HFF-Myc (cell line): ENCODE results near the gene ARHGAP21.

Source experiments
- DNase-seq: peaks from one replicate; pipeline ENCODE4 v3.0.0-alpha.2; 2011; ENCODE audit warnings: low read depth; ENCODE audit errors: extremely low read depth
- H3K4me3 ChIP-seq: replicated peaks from 2 replicates; pipeline ENCODE4 v1.5.1; 2011; ENCODE audit warnings: low read depth, mild to moderate bottlenecking, control low read depth, low read length
- TF ChIP-seq, protein P1 (sequence below): IDR thresholded peaks from 2 replicates; pipeline ENCODE4 v1.5.1; 2012; ENCODE audit warnings: mild to moderate bottlenecking, low read depth, low read length, control low read depth; ENCODE audit errors: missing control alignments

The ARHGAP21 gene

GRCh38 chr10:24685958-24686540 is 37.6 kb downstream of the ARHGAP21 start:
- DNase-seq: peak; percentile 57
- TF ChIP-seq, protein P1, sequence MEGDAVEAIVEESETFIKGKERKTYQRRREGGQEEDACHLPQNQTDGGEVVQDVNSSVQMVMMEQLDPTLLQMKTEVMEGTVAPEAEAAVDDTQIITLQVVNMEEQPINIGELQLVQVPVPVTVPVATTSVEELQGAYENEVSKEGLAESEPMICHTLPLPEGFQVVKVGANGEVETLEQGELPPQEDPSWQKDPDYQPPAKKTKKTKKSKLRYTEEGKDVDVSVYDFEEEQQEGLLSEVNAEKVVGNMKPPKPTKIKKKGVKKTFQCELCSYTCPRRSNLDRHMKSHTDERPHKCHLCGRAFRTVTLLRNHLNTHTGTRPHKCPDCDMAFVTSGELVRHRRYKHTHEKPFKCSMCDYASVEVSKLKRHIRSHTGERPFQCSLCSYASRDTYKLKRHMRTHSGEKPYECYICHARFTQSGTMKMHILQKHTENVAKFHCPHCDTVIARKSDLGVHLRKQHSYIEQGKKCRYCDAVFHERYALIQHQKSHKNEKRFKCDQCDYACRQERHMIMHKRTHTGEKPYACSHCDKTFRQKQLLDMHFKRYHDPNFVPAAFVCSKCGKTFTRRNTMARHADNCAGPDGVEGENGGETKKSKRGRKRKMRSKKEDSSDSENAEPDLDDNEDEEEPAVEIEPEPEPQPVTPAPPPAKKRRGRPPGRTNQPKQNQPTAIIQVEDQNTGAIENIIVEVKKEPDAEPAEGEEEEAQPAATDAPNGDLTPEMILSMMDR: no peak
- no peak overlapping the region for H3K4me3 ChIP-seq

DNA sequence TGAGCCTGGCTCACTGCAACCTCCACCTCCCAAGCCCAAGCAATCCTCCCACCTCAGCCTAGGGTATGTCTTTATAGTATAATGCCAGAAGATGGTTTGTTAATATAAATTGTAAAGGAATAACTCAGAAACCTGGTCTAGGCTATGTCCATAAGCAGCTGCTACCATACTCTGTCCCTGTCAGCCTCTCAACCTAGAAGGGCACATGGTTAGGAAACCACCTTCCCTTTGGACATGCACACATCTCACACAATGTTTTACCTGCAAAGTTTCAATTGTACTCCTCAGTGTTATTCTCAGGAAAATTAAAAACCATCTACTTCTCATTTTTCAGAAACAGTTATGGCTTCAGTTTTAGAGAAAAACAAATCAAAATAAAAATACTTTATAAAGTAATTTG is 40.1 kb downstream of the ARHGAP21 start:
- no peak overlapping the region for H3K4me3 ChIP-seq
- no peak for DNase-seq
- TF ChIP-seq, protein P1: no peak

- H3K4me3 ChIP-seq: no peak overlapping the region
- TF ChIP-seq, protein P1: no peak
- DNase-seq: no peak
These were observed 42.1 kb downstream of the ARHGAP21 start for GRCh38 chr10:24681572-24682088.

DNA sequence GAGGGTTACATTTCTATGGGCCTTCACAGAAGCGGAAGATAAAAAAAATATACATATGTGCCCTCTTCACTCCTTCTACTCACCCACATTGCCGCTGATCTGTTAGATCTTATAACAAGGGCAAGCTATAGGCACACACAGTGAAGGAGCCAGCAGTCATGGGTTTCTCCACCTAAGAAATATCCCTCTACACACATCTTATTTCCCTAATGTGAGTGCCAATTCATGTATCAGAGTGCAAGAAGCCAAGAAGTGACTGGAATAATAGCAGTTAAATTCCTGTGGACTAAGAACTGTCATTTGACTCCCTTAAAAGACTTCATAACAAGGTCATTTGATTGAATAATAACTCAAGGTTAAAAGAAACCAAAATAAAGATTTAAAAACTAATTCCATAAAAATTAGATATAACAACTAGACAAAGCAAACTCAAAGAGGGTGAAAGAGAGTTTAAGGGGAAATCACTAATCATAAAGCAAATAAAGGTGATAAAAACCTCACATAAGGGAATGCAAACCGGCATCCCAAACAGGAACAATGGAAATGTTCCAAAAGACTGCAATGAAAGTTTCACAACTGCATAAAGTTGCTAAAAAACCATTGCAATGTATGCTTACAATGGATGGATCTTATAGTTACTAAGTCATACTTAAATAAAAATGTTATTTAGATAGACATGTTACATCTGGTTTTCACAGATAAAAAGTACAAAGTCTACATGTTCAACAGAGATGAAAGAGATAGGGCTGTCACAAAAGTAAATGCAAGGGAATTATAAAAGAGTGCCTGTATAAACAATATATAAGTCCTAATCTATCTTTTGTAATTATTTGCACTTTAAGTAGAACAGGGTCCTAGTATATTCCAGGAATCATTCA is 42.8 kb downstream of the ARHGAP21 start:
- TF ChIP-seq, protein P1: no peak
- no peak overlapping the region for H3K4me3 ChIP-seq
- DNase-seq: no peak

DNA sequence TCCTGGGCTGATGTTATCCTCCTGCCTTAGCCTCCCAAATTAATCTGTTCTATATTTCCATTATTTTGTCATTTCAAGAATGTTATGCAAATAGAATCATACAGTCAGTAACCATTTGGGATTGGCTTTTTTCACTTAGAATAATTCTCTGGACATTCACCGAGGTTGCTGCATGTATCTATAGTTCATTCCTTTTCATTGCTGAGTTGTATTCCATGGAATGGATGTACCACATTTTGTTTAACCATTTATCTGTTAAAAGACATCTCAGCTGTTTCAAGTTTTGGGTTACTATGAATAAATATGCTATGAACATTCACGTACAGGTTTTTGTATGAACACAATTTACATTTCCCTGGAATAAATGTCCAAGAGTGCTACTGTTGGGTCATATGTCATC is 44.9 kb downstream of the ARHGAP21 start:
- TF ChIP-seq, protein P1: no peak
- H3K4me3 ChIP-seq: no peak overlapping the region

DNA sequence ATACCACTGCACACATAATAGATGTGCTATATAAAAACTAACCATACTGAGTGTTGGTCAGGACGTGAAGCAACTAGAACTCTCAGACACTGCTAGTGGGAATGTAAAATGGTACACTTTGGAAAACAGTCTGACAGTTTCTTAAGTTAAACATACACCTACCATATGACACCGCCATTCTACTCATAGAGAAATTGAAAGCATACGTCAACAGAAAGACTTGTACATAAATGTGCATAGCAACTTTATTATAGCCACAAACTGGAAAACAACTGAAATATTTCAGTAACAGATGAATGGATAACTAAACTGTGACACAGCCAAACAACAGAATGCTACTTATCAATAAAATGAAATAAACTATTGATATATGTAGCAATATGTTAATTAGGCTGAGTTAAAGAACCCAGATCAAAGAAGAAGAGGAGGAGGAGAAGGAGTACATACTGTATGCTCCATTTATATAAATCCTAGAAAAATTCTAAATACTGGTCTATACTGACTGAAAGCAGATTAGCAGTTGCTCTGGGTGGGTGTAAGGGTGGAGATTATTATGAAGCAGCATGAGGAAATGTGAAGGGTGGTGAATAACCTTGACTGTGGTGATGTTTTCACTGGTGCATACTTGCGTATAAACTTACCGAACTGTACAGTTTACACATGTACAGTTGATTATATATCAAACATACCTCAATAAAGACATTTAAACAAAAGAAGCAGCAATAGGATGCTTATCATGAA is 48.6 kb downstream of the ARHGAP21 start:
- DNase-seq: no peak
- TF ChIP-seq, protein P1: no peak
- H3K4me3 ChIP-seq: no peak overlapping the region

More for the DNA sequence above, 44.9 kb downstream of the ARHGAP21 start:
- DNase-seq: no peak
